ENCODE data around the gene SPATA2. TPM values are rescaled to one million over a fixed set of nuclear protein-coding genes. Genes with fewer than 3 reads are reported as not detected.

Gene SPATA2
- total RNA-seq (2022; extraction: Qiagen RNA extraction; ENCODE audit: low read depth): 8.0 to 9.6 TPM (median 8.3 TPM) in 5 replicates

GRCh38 chr20:49915380-49916145 is at the start of gene SPATA2:
Gene SPATA2 (minus strand): TSS chr20:49915529. CDS start chr20:49908490, 7,039 bp downstream.

DNA sequence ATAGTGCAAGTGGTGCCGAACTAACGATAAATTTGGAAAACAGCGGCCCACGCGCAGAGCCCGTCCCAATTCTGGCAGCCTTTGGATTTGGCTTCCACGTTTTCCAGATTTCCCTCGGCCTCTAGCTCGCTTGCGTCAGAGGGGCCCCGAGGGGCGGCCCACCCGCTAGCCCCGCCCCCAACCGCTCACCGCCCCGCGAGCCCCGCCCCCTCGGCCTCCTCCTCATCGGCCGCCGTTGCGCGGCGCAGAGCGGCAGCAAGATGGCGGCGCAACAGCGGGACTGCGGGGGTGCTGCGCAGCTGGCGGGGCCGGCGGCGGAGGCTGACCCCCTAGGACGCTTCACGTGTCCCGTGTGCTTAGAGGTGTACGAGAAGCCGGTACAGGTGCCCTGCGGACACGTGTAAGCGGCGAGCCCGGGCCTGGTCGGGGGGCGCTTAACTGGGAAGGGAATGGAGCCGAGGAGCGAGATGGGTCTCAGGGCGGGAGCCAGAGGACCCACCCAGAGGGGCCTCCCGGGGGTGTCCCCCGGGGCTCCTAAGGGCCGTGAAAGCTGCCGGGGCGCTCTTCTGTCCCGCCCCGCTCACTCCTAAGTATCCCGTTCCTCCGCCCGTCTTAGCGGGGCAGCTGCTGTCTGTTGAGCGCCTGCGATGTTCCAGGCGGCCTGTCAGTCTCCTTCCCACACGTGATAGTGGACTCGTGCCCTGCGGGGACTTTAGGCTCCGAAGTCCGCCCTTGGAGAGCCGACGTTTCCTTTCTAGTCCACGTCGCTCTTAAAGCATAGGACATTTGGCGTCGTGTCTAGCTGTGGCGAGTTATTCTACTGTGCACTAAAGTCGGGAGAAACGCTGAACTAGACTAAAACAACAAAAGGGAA is 21.1 kb upstream of the SPATA2 start, which contains the start of gene RNF114:
Gene RNF114, plus strand, starts transcription at position 245 of the 874 bp plus-strand sequence. Its CDS starts 16 bp downstream, at position 261.

Other genes starting within 250 kb of the SPATA2 start
- 44.7 to 57.9 TPM (median 55.1 TPM) in 5 replicates for gene B4GALT5, start 201.7 kb downstream of the SPATA2 start, total RNA-seq (2022; extraction: Qiagen RNA extraction; ENCODE audit: low read depth)
- gene SLC9A8, start 102.7 kb downstream of the SPATA2 start, total RNA-seq (2022; extraction: Qiagen RNA extraction; ENCODE audit: low read depth): 7.3 to 9.3 TPM (median 8.3 TPM) in 5 replicates
- gene RNF114, start 20.9 kb upstream of the SPATA2 start, total RNA-seq (2022; extraction: Qiagen RNA extraction; ENCODE audit: low read depth): 69.9 to 79.6 TPM (median 71.0 TPM) in 5 replicates
- gene SNAI1, start 67.5 kb upstream of the SPATA2 start, total RNA-seq (2022; extraction: Qiagen RNA extraction; ENCODE audit: low read depth): 11.6 to 21.6 TPM (median 19.3 TPM) in 5 replicates
- gene UBE2V1, start 197.6 kb upstream of the SPATA2 start, total RNA-seq (2022; extraction: Qiagen RNA extraction; ENCODE audit: low read depth): 112 to 154 TPM (median 116 TPM) in 5 replicates
- 36.8 to 54.9 TPM (median 50.2 TPM) in 5 replicates for gene PEDS1, start 238.2 kb upstream of the SPATA2 start, total RNA-seq (2022; extraction: Qiagen RNA extraction; ENCODE audit: low read depth)